Endothelial cell of umbilical vein (primary cell): ENCODE measurements around the gene SENP6. TPM values are rescaled to one million over a fixed set of nuclear protein-coding genes. Genes with fewer than 3 reads are reported as not detected.

ENCODE experiments used
- BruUV-seq: library from RNA; stranded (reverse); fragments of 400-500 nt; replicated peaks from 2 replicates; lab custom pipeline; 2021; lab: Mats Ljungman, UMichigan
- CTCF ChIA-PET: fragments of 300-600, 350-600 bp; sonication (Branson Sonifier 250); formaldehyde crosslinking; loops from one replicate; lab custom pipeline; 2021; ENCODE audit warnings: antibody characterized with exemption, inconsistent platforms; lab: Charles Lee
- POLR2A ChIA-PET: fragments of 300-600, 350-600 bp; sonication (Branson Sonifier 250); formaldehyde crosslinking; loops from one replicate; lab custom pipeline; 2021; ENCODE audit warnings: antibody characterized with exemption, inconsistent platforms; lab: Charles Lee
- DNase-seq: peaks from one replicate; pipeline ENCODE4 v3.0.0-alpha.2; 2011; ENCODE audit warnings: low read depth, low spot score
- FAIRE-seq: peaks from 2 replicates; lab custom pipeline; 2011; peaks lifted over from hg19 to GRCh38; lab: Jason Lieb, UNC
- H2AFZ ChIP-seq: 2 replicates; pipeline ENCODE4 v1.6.0; 2012; ENCODE audit warnings: low read depth, low read length, control low read depth, inconsistent platforms
- H3K27ac ChIP-seq: 2 replicates; pipeline ENCODE4 v1.5.1; 2011; ENCODE audit warnings: low read depth, mild to moderate bottlenecking, control low read depth, low read length, moderate library complexity; ENCODE audit not compliant: insufficient read depth
- H3K27me3 ChIP-seq, 2 experiments: 2 replicates each; pipeline versions ENCODE4 v1.6.0 to v1.6.1; 2011; ENCODE audit warnings: low read length in 2 of 2, mixed read lengths in 1 of 2; ENCODE audit not compliant: control insufficient read depth in 2 of 2, insufficient read depth in 2 of 2
- H3K36me3 ChIP-seq, 2 experiments: 2 replicates in 1 of 2; 3 replicates in 1 of 2; pipeline ENCODE4 v1.5.1; 2011; ENCODE audit warnings: low read length in 2 of 2, mild to moderate bottlenecking in 1 of 2, moderate library complexity in 1 of 2; ENCODE audit not compliant: control insufficient read depth in 2 of 2, insufficient read depth in 2 of 2; ENCODE audit errors: extremely low read depth in 1 of 2
- H3K4me1 ChIP-seq: 3 replicates; pipeline ENCODE4 v1.5.1; 2011; ENCODE audit warnings: mild to moderate bottlenecking, low read length; ENCODE audit not compliant: control insufficient read depth, insufficient read depth; ENCODE audit errors: extremely low read depth
- H3K4me2 ChIP-seq: 2 replicates; pipeline ENCODE4 v1.6.1; 2011; ENCODE audit warnings: low read length, control low read depth, mixed read lengths; ENCODE audit not compliant: insufficient read depth
- H3K4me3 ChIP-seq, 3 experiments: fragments of 200-600 bp in 1 of 3; sonication (generic), shearing (Covaris generic) in 1 of 3; replicated peaks in 1 of 3; 2 replicates each; pipeline ENCODE4 v1.5.1; 2011 to 2016; ENCODE audit warnings: control low read depth in 3 of 3, low read length in 3 of 3, mild to moderate bottlenecking in 2 of 3, inconsistent platforms in 1 of 3, low read depth in 1 of 3, moderate library complexity in 1 of 3; ENCODE audit not compliant: insufficient read depth in 1 of 3
- H3K79me2 ChIP-seq: 2 replicates; pipeline ENCODE4 v1.6.0; 2012; ENCODE audit warnings: low read length, inconsistent platforms; ENCODE audit not compliant: control insufficient read depth, insufficient read depth
- H3K9ac ChIP-seq: replicated peaks from 2 replicates; pipeline ENCODE3; 2011; ENCODE audit warnings: low read length, control low read depth; ENCODE audit not compliant: insufficient read depth; ENCODE audit errors: extremely low read depth
- H3K9me1 ChIP-seq: replicated peaks from 3 replicates; pipeline ENCODE4 v1.6.0; 2011; ENCODE audit warnings: mild to moderate bottlenecking, low read length; ENCODE audit not compliant: control insufficient read depth, insufficient read depth; ENCODE audit errors: extremely low read depth
- H3K9me3 ChIP-seq: replicated peaks from 2 replicates; pipeline ENCODE4 v1.5.1; 2012; ENCODE audit warnings: low read length, inconsistent platforms; ENCODE audit not compliant: control insufficient read depth, insufficient read depth
- H4K20me1 ChIP-seq: replicated peaks from 2 replicates; pipeline ENCODE3; 2011; ENCODE audit warnings: mild to moderate bottlenecking, low read length; ENCODE audit not compliant: control insufficient read depth, insufficient read depth; ENCODE audit errors: extremely low read depth
- FOS ChIP-seq: IDR thresholded peaks from 2 replicates; pipeline ENCODE4 v1.6.1; 2011; ENCODE audit warnings: mild to moderate bottlenecking, low read length, moderate library complexity, borderline replicate concordance; ENCODE audit not compliant: insufficient read depth
- JUN ChIP-seq: IDR thresholded peaks from 2 replicates; pipeline ENCODE4 v1.6.1; 2011; ENCODE audit warnings: borderline replicate concordance, low read depth; ENCODE audit not compliant: insufficient read length, insufficient read depth
- dilution Hi-C: fragments of 300-500 bp; cut with MboI; formaldehyde crosslinking; loops from one replicate; pipeline ENCODE4 v1.15.0; 2019; ENCODE audit warnings: low sequenced_read_pairs; ENCODE audit not compliant: extremely low pct_ligation_motif_present
- intact Hi-C: fragments of 100-400 bp; cut with micrococcal nuclease; formaldehyde crosslinking; loops from one replicate; pipeline ENCODE4 v1.10.0; 2022
- polyA plus RNA-seq, 4 experiments: library from polyadenylated mRNA; depleted of rRNA in 3 of 4; stranded (reverse) in 3 of 4; unstranded in 1 of 4; fragments of >200 nt; gene quantifications; 2 replicates each; pipeline versions ENCODE4 v1.2.1 to v1.2.3, GENCODE V29; 2011 to 2012; ENCODE audit warnings: missing spikeins in 1 of 4
- total RNA-seq: library from RNA; stranded (reverse); gene quantifications from 2 replicates; pipeline ENCODE4 v1.2.3, GENCODE V29; 2021
- TF ChIP-seq, protein P1 (sequence below), 2 donors: IDR thresholded peaks; 1 replicate in 1 of 2; 2 replicates in 1 of 2; pipeline ENCODE4 v1.5.1; 2011; ENCODE audit warnings: low read length in 2 of 2, mild to moderate bottlenecking in 2 of 2, moderate library complexity in 2 of 2, control low read depth in 1 of 2, inconsistent platforms in 1 of 2, low read depth in 1 of 2; ENCODE audit not compliant: insufficient read depth in 1 of 2; ENCODE audit errors: extremely low read depth in 1 of 2
- TF ChIP-seq, protein P2 (sequence below): IDR thresholded peaks from 2 replicates; pipeline ENCODE4 v1.6.1; 2011; ENCODE audit not compliant: insufficient read depth, insufficient read length

SENP6 gene
- total and polyA plus RNA-seq, 2 donors (not counting 3 experiments of a cell fraction or from before 2014, with no cell fraction given): 11.5 to 99.1 TPM

DNA sequence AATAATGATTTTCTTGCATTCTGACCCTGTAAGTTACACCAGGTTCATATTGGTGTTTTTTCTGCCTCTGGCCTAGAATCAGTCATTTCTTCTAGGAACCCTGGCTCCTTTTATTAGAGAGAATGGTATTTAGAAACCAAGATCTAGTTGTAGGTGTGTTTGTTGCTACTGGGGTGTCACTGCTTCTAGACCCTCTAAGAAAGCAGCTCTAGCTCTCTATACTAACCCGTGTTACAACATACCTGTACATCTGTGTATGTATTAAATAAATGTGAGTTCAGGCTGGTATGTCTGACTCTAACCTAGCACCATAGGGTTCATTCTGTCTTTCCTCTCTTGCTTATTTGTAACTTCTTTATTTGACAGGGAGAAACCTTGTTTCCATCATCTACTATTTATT lies 16.8 kb downstream of the SENP6 start:
- Histone ChIP-seq H3K9me3 (no peaks in the 10 kb centered on the region), H3K4me3 (no peak overlapping the region), H3K36me3 (no peaks in the 10 kb centered on the region), H3K4me1 (no peaks in the 10 kb centered on the region), H3K79me2 (peaks cover 98% of the 10 kb centered on the region), H4K20me1 (peaks cover 22% of the 10 kb centered on the region), H3K9me1 (peaks cover 4% of the 10 kb centered on the region), H3K4me2 (no peak overlapping the region), H3K27ac (no peak overlapping the region), H2AFZ (no peak overlapping the region), H3K27me3 (no peaks in the 10 kb centered on the region), H3K9ac (no peak overlapping the region)
- ChIA-PET POLR2A (no interaction called here), CTCF (no interaction called here)
- FAIRE-seq: no peak
- TF ChIP-seq JUN: no peak
- TF ChIP-seq FOS: no peak
- TF ChIP-seq, protein P1, sequence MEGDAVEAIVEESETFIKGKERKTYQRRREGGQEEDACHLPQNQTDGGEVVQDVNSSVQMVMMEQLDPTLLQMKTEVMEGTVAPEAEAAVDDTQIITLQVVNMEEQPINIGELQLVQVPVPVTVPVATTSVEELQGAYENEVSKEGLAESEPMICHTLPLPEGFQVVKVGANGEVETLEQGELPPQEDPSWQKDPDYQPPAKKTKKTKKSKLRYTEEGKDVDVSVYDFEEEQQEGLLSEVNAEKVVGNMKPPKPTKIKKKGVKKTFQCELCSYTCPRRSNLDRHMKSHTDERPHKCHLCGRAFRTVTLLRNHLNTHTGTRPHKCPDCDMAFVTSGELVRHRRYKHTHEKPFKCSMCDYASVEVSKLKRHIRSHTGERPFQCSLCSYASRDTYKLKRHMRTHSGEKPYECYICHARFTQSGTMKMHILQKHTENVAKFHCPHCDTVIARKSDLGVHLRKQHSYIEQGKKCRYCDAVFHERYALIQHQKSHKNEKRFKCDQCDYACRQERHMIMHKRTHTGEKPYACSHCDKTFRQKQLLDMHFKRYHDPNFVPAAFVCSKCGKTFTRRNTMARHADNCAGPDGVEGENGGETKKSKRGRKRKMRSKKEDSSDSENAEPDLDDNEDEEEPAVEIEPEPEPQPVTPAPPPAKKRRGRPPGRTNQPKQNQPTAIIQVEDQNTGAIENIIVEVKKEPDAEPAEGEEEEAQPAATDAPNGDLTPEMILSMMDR (IDR thresholded peaks at IDR 0.05; ENCODE audit: extremely low read depth in 1 of 2, insufficient read depth in 1 of 2, low read depth in 1 of 2, low read length in 2 of 2): no peak
- TF ChIP-seq, protein P2, sequence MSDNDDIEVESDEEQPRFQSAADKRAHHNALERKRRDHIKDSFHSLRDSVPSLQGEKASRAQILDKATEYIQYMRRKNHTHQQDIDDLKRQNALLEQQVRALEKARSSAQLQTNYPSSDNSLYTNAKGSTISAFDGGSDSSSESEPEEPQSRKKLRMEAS: no peak
- intact Hi-C loops (no loop called here), dilution Hi-C loops (no loop called here)
- no peak for DNase-seq
- no TSS peak for BruUV-seq
